Tibial nerve (tissue), 4 donors: Measurements from ENCODE around the gene ZNF274. TPM values are rescaled to one million over a fixed set of nuclear protein-coding genes. Genes with fewer than 3 reads are reported as not detected.
"Not testable (repeated sequence)": the region's sequence is repeated elsewhere in the genome, so short reads cannot be mapped to it uniquely, and the experiment has no call there.

ENCODE experiments used
- DNase-seq, 2 donors: peaks; one replicate each; pipeline ENCODE4 v3.0.0-alpha.2; 2019; ENCODE audit warnings: low spot score in 2 of 2
- H3K27ac ChIP-seq, 4 donors: fragments of 200-600 bp; sonication (generic) in 3 of 4; one replicate each; pipeline ENCODE4 v1.5.1; 2017 to 2019; ENCODE audit warnings: mild to moderate bottlenecking in 1 of 4
- H3K27me3 ChIP-seq, 2 donors: fragments of 200-600 bp; sonication (generic) in 1 of 2; one replicate each; pipeline versions ENCODE4 v1.5.1 to v1.6.0; 2017 to 2019
- H3K36me3 ChIP-seq, 3 donors: fragments of 200-600 bp; sonication (generic); one replicate each; pipeline ENCODE4 v1.5.1; 2018 to 2019
- H3K4me1 ChIP-seq, 4 donors: fragments of 200-600 bp; sonication (generic) in 3 of 4; one replicate each; pipeline ENCODE4 v1.5.1; 2017 to 2019
- H3K4me3 ChIP-seq, 4 donors: fragments of 200-600 bp; sonication (generic) in 3 of 4; one replicate each; pipeline ENCODE4 v1.5.1; 2017 to 2019; ENCODE audit warnings: mild to moderate bottlenecking in 1 of 4, moderate library complexity in 1 of 4
- H3K9me3 ChIP-seq, 4 donors: fragments of 200-600 bp; sonication (generic) in 3 of 4; one replicate each; pipeline ENCODE4 v1.5.1; 2017 to 2019
- EP300 ChIP-seq, 2 donors: sonication (generic); formaldehyde crosslinking; IDR thresholded peaks; one replicate each; pipeline ENCODE4 v1.6.1; 2017; ENCODE audit warnings: antibody characterized with exemption in 2 of 2, mild to moderate bottlenecking in 1 of 2
- POLR2A ChIP-seq, 2 donors: fragments of 450-650 bp; IDR thresholded peaks; one replicate each; pipeline ENCODE4 v1.6.1; 2017; ENCODE audit warnings: antibody characterized with exemption in 2 of 2, mild to moderate bottlenecking in 2 of 2, moderate library complexity in 2 of 2
- WGBS, 2 donors: methylation state at CpG; one replicate each; pipeline ENCODE4 v1.1.5; 2018; 5-methylcytosine and 5-hydroxymethylcytosine counted together
- total RNA-seq, 4 donors: library from RNA; depleted of rRNA; stranded (reverse); fragments of >200 nt; gene quantifications; one replicate each; pipeline ENCODE4 v1.1.0, GENCODE V29; 2016
- TF ChIP-seq, protein P1 (sequence below), 5 experiments: fragments of 200-600 bp in 3 of 5; fragments of 450-650 bp in 2 of 5; sonication (generic) in 3 of 5; IDR thresholded peaks; one replicate each; pipeline ENCODE4 v1.5.1; 2016 to 2019; ENCODE audit warnings: antibody characterized with exemption in 5 of 5, mild to moderate bottlenecking in 3 of 5, moderate library complexity in 2 of 5

ZNF274 gene
- total RNA-seq, result 10 to 100 TPM; 27.3 to 38.8 (median 33.8) TPM

DNA sequence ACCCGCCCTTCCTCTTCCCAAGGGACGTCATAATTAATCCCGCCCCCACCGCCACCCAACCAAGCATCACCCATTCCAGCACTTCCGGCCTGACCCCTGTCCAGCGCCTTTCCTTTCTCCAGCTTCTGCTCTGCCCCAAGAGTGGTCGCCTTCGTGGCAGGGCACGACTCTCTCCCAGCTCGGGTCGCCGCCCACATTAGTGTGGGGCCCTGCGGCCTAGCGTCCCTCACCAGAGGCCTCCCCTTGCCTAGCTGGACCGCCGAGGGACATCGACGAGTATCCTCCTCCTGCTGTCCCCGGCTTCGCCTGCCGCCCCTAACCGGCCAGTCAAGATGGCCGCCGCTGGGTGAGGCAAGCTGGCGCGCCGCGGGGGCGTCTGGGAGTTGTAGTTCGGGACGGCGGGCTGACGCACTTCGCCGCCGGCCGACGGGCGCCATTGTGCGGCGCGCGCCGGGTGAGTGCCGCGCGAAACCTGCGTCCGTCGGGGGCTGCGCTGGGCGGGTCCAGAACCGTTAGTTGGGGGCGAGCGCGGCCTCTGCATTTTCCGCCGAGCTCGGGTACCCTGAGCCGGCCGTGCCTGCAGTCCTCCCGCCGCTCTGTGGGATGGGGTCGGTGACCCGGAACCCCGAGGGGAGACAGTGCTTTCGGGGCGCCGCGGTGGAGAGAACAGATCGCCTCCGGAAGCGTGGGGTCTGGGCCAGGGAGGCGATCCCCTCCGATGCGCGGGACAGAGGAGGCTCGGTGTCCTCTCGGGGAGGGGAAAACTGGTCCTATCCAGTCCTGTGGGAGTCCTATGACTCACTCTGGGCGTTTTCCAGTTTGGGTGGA is at the start of gene ZNF274:
ZNF274 (plus strand) TSS at position 73 of the 828 bp plus-strand sequence. CDS start 905 bp downstream, outside the sequence.
- Histone ChIP-seq H3K27me3 (no peaks in the 10 kb centered on the region), H3K4me3 (peak within 1 kb of the TSS; percentile 92 to 99 (median 95)), H3K27ac (peak within 1 kb of the TSS; percentile 99 to 100 (median 100)), H3K36me3 (peaks cover 8 to 89% (median 29%) of the 10 kb centered on the region in 3 donors), H3K4me1 (peaks cover 0 to 8% (median 0%) of the 10 kb centered on the region in 4 donors), H3K9me3 (peaks cover 17 to 100% (median 59%) of the 10 kb centered on the region in 4 donors)
- 1 to 6% methylated on average over 11 to 28 of the region's 80 CpGs for WGBS, 2 donors
- TF ChIP-seq, protein P1, sequence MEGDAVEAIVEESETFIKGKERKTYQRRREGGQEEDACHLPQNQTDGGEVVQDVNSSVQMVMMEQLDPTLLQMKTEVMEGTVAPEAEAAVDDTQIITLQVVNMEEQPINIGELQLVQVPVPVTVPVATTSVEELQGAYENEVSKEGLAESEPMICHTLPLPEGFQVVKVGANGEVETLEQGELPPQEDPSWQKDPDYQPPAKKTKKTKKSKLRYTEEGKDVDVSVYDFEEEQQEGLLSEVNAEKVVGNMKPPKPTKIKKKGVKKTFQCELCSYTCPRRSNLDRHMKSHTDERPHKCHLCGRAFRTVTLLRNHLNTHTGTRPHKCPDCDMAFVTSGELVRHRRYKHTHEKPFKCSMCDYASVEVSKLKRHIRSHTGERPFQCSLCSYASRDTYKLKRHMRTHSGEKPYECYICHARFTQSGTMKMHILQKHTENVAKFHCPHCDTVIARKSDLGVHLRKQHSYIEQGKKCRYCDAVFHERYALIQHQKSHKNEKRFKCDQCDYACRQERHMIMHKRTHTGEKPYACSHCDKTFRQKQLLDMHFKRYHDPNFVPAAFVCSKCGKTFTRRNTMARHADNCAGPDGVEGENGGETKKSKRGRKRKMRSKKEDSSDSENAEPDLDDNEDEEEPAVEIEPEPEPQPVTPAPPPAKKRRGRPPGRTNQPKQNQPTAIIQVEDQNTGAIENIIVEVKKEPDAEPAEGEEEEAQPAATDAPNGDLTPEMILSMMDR (IDR thresholded peaks at IDR 0.05), result peak in 1 of 5 experiments; percentile 34
- peak in 1 of 2 donors; percentile 90 for TF ChIP-seq EP300 (IDR thresholded peaks at IDR 0.05)
- TF ChIP-seq POLR2A (IDR thresholded peaks at IDR 0.05), result peak; percentile 49 to 85
- DNase-seq, result peak; percentile 84 to 85

DNA sequence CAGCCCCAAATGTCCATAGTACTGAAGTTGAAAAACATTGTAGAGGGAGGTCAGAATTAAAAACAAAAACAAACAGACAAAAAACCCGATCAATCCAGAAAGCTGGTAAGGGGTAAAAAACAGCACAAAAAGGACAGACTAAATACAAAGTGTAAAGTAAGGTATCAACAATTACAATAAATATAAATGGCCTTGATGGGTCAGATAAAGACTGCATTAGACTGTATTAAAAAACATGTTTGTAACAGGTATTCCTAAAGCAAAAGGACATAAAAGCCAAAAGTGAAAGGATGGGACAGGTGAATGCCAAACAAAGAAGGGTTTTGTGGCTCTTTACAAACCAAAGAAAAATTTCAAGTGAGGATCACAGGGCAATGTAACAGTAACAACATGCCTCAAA is 48.6 kb upstream of the ZNF274 start:
- TF ChIP-seq, protein P1 (IDR thresholded peaks at IDR 0.05), result no peak
- TF ChIP-seq POLR2A (IDR thresholded peaks at IDR 0.05), result no peak
- TF ChIP-seq EP300 (IDR thresholded peaks at IDR 0.05), result no peak
- H3K27ac ChIP-seq, result no peak overlapping the region
- H3K9me3 ChIP-seq, result peaks cover 13 to 100% (median 62%) of the 10 kb centered on the region in 4 donors
- no peaks in the 10 kb centered on the region for H3K4me1 ChIP-seq
- no peak for DNase-seq
- no peaks in the 10 kb centered on the region for H3K27me3 ChIP-seq
- H3K36me3 ChIP-seq, result peaks cover 8 to 100% (median 66%) of the 10 kb centered on the region in 3 donors
- 98 to 100% methylated on average over 1 of the region's 1 CpG for WGBS, 2 donors
- no peak overlapping the region for H3K4me3 ChIP-seq

GRCh38 chr19:58145849-58146248 is 37.0 kb upstream of the ZNF274 start:
- H3K27me3 ChIP-seq, result no peaks in the 10 kb centered on the region
- H3K27ac ChIP-seq, result no peak overlapping the region
- H3K36me3 ChIP-seq, result peaks cover 0 to 58% (median 17%) of the 10 kb centered on the region in 3 donors
- no peak for DNase-seq
- WGBS, 2 donors, result 95 to 99% methylated on average over 3 of the region's 3 CpGs
- H3K4me1 ChIP-seq, result peaks cover 0 to 11% (median 0%) of the 10 kb centered on the region in 4 donors
- H3K4me3 ChIP-seq, result no peak overlapping the region
- TF ChIP-seq EP300 (IDR thresholded peaks at IDR 0.05) (no peak), POLR2A (IDR thresholded peaks at IDR 0.05) (no peak)
- TF ChIP-seq, protein P1 (IDR thresholded peaks at IDR 0.05), result no peak
- peaks cover 0 to 89% (median 36%) of the 10 kb centered on the region in 4 donors for H3K9me3 ChIP-seq

DNA sequence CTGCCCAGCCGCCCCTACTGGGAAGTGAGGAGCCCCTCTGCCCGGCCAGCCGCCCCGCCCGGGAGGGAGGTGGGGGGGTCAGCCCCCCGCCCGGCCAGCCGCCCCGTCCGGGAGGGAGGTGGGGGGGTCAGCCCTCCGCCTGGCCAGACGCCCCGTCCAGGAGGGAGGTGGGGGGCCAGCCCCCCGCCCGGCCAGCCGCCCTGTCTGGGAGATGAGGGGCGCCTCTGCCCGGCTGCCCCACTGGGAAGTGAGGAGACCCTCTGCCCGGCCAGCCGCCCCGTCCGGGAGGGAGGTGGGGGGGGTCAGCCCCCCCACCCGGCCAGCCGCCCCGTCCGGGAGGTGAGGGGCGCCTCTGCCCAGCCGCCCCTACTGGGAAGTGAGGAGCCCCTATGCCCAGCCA is 35.4 kb upstream of the ZNF274 start:
- not testable (repeated sequence) for DNase-seq, H3K4me3 ChIP-seq, H3K27ac ChIP-seq, H3K27me3 ChIP-seq
- peaks cover 0 to 41% (median 7%) of the 10 kb centered on the region in 3 donors for H3K36me3 ChIP-seq
- H3K4me1 ChIP-seq, result peaks cover 0 to 18% (median 0%) of the 10 kb centered on the region in 4 donors
- H3K9me3 ChIP-seq, result peaks cover 0 to 77% (median 24%) of the 10 kb centered on the region in 4 donors
- 98 to 100% methylated on average over 4 to 6 of the region's 28 CpGs for WGBS, 2 donors

DNA sequence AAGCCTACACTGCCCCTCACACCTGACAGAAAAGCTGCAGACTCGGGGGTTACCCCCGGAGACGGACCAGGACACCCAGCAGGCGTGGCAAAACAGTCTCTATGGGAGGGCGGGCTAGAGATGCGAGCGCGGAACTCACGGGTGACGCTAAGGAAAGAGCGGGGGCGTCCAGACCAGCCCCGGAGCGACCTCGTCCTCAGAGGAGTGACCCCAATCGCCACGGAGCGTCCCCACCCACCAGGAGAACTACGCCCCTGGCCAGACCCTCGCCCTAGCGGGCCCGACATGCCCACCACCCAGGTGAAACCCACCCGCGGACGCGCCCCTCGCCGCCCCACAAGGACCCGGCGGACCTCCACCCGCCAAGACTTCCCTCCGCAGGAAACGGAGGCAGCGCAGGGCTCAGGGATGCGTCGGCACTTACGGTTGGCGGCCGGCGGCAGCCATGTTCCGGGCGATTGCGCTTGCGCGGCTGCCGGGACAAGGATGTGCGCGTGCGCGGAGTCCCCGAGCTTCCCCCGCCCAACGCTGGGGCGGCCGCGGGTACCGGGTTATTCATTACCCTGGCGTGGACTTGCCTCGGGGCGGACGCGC is 32.4 kb upstream of the ZNF274 start, which contains the start of gene ZNF329:
ZNF329 (minus strand) TSS at position 462 of the 594 bp plus-strand sequence. CDS start 21,286 bp downstream, outside the sequence.
- no peaks in the 10 kb centered on the region for H3K27me3 ChIP-seq
- TF ChIP-seq POLR2A (IDR thresholded peaks at IDR 0.05) (peak in 1 of 2 donors; percentile 34), EP300 (IDR thresholded peaks at IDR 0.05) (peak in 1 of 2 donors; percentile 68)
- TF ChIP-seq, protein P1 (IDR thresholded peaks at IDR 0.05), result peak in 1 of 5 experiments; percentile 34
- H3K36me3 ChIP-seq, result peaks cover 0 to 16% (median 0%) of the 10 kb centered on the region in 3 donors
- H3K27ac ChIP-seq, result peak within 1 kb of the TSS in 3 of 4 donors; percentile 77 to 84 (median 78)
- peak; percentile 33 to 69 for DNase-seq
- H3K4me1 ChIP-seq, result peaks cover 0 to 41% (median 2%) of the 10 kb centered on the region in 4 donors
- peak within 1 kb of the TSS; percentile 54 to 93 (median 63) for H3K4me3 ChIP-seq
- 0 to 1% methylated on average over 42 to 43 of the region's 62 CpGs for WGBS, 2 donors
- peaks cover 0 to 51% (median 9%) of the 10 kb centered on the region in 4 donors for H3K9me3 ChIP-seq
